GM18499 (cell line): ENCODE results near the gene ZNF823.
"Not testable (repeated sequence)": the region's sequence is repeated elsewhere in the genome, so short reads cannot be mapped to it uniquely, and the experiment has no call there.

Source experiments
- ATAC-seq: cut with Tn5 transposase; IDR thresholded peaks from one replicate; pipeline ENCODE4 v1.9.1; 2021; ENCODE audit warnings: moderate number of reproducible peaks; ENCODE audit not compliant: insufficient read depth, unreplicated experiment

ZNF823 gene

DNA sequence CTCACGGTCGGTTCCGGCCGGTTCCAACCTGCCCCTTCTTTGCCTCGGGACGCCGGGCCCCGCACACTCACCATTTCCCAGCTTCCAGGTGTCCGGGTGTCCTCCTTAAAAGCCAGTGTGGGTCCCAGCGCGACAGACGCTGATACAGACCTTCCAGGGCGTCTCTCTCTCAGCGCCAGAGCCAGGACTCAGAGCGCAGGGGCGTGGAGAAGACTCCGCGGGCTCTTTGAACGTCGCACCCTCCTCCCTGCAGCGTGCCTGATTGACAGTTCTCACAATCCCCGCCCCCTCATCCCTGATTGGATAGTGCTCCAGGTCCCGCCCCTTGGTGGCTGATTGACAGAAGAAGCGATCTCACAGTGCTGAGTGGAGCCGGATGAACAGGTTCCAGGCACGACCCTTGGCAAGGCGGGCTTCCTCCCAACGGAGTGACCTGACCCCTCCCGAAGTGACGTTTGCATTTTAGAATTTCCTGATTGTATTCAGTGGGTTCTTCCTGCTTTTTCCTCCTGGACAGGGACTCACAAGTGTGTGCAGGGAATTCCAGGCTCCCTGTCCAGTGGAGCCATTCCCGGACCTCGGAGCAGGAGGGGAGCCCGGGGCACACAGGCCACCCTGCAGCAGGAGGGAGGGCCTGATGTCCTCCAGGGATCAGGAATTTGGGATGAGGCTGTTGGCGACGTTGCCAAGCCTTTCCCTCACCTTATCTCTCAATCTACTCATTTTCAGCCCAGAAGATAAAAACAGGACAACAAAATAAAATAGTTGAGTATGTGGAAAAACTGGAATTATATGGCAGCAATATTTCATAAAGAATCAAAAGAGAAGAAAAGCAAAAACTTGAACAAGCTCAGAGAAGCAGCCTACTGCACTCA, at the start of gene ZNF823:
Gene ZNF823 (minus strand): TSS at position 201 of the 875 bp plus-strand sequence. CDS start 127 bp downstream, at position 74.
- ATAC-seq = peak; percentile 73

DNA sequence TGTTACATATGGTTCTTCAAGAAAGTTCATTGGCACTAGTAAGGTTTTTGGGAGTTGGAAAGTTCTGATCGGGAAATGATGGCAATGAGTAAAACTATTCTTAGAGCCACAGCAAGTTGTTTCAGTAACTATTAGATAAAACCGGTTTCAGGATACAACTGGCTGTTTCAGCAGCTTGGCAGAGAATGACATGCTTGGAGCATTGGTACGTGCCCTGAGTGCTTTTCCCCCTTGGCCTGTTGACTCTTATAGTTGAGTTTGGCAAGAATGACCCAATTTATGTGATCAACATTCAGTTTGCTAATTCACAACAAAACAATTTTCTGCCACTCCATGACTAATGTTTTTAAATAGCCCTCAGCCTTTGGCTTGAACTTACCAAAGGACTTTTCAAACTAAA, 48.8 kb upstream of the ZNF823 start:
- no peak for ATAC-seq

DNA sequence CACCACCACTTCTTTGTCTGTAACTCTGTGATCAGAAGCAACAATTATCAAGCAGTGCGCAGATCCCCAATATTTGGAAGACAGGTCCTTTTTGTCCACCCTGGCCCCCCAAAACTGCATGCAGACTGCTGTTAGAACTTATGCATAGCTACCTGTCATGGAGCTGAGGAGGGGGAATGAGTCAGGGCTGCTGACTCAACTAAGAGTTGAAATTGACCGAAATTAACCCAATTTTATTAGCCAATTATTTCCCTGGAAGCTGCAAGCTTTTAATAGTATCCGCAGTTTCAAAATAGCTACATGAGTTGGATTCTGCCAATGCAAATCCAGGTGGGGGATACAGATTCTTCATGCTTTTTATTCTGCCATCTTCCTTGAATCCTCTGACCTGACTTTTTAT, 45.6 kb upstream of the ZNF823 start:
- ATAC-seq = no peak

DNA sequence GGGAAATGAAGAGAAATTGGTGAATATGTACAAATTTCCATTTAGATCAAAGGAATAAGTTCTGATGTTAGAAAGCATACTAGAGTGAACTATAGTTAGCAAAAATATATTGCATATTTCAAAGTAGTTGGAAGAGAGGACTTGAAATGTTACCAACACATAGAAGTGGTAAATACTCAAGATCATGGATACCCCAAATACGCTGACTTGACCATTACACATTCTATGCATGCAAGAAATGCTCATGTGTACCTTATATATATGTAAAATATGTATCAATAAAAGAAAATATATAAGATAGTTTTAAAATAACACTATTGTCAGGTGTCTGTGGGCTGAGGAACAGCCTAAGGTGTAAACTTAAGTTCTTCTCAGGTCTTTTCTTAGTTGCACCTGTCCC, 45.0 kb upstream of the ZNF823 start:
- ATAC-seq = no peak

DNA sequence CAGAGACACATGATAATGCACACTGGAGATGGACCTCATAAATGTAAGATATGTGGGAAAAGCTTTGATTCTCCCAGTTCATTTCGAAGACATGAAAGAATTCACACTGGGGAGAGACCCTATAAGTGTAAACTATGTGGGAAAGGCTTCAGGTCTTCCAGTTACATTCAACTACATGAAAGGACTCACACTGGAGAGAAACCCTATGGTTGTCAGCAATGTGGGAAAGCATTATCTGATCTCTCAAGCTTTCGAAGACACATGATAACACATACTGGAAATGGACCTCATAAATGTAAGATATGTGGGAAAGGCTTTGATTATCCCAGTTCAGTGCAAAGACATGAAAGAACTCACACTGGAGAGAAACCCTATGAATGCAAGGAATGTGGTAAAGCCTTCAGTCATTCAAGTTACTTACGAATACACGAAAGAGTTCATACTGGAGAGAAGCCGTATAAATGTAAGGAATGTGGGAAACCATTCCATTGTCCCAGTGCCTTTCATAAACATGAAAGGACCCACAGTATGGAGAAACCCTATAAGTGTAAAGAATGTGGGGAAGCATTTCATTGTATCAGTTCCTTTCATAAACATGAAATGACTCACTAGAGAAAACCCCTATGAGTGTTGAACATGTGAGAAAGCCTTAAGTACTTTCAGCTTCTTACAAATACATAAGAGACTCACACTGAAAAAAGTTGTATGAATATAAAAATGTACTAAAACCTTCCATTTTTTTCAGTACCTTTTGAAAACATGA, 42.7 kb upstream of the ZNF823 start:
- no peak for ATAC-seq

DNA sequence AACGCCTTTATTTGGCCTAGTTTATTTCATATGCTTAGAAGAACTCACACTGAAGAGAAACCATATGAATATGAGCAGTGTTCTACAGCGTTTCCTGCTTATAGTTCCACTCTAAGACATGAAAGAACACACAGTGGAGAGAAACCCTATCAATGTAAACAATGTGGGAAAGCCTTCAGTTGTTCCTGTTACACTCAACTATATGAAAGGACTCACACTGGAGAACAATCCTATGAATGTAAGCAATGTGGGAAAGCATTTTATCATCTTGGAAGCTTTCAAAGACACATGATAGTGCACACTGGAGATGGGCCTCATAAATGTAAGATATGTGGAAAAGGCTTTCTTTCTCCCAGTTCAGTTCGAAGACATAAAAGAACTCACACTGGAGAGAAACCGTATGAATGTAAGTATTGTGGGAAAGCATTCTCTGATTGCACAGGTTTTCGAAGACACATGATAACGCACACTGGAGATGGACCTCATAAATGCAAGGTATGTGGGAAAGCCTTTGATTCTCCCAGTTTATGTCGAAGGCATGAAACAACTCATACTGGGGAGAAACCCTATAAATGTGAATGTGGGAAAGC, 41.8 kb upstream of the ZNF823 start:
- ATAC-seq = no peak

DNA sequence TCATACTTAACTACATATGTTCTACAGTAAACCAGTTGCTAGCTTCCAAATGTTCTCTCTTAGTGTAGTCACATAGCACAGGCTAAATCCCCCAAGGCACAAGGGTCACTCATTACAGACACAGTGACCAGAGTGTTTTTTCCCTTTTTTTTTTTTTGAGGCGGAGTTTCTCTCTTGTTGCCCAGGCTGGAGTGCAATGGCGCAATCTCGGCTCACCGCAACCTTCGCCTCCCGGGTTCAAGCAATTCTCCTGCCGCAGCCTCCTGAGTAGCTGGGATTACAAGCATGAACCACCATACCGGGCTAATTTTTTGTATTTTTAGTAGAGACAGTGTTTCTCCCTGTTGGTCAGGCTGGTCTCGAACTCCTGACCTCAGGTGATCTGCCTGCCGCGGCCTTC, 37.9 kb upstream of the ZNF823 start:
- not testable (repeated sequence) for ATAC-seq

DNA sequence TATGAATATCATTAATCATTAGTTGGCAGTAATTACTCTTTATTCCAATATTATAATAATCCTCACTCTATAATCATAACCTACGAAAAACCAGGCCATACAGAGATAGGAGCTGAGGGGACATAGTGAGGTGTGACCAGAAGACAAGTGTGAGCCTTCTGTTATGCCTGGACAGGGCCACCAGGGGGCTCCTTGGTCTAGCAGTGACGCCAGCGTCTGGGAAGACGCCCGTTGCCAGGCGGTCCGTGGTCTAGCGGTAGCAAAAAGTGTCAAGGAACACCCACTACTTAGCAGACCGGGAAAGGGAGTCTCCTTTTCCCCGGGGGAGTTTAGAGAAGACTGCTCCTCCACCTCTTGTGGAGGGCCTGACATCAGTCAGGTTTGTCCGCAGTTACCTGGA, 32.8 kb upstream of the ZNF823 start:
- ATAC-seq = not testable (repeated sequence)

DNA sequence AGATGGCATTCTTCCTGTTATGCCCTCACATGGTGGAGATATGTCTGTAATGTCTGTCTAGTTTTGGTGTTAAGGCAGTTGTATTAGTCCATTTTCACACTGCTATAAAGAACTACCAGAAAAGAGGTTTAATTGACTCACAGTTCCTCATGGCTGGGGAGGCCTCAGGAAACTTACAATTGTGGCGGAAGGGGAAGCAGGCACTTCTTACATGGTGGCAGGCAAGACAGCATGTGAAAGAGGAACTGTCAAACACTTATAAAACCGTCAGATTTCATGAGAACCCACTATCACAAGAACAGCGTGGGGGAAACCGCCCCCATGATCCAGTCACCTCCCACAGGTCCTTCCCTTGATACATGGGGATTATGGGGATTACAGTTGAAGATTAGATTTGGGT, 31.2 kb upstream of the ZNF823 start:
- no peak for ATAC-seq

DNA sequence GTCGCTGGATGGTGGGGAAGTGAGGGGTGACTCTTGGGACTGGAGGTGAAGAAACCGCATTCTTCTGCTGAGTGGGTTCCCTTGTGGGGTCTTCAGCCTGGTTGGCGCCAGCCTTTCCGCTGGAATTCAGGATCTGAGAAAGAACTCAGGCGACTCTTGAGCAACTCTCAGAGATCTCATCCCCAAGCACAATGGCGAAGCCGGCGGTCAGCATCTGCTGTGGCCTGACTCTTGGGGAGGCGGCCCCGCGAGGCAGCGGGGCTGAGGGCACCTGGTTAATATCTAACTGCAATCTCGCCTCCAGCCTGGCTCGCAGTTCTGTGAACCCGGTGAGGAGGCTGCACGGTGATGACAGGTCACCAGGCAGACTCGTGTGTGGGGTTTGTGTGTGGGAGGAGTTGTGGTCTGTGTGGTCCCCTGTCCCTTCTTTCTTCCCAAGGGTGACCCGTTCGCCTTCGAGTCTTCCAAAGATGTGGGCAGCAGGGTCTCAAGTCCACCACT, 28.9 kb upstream of the ZNF823 start:
- no peak for ATAC-seq

DNA sequence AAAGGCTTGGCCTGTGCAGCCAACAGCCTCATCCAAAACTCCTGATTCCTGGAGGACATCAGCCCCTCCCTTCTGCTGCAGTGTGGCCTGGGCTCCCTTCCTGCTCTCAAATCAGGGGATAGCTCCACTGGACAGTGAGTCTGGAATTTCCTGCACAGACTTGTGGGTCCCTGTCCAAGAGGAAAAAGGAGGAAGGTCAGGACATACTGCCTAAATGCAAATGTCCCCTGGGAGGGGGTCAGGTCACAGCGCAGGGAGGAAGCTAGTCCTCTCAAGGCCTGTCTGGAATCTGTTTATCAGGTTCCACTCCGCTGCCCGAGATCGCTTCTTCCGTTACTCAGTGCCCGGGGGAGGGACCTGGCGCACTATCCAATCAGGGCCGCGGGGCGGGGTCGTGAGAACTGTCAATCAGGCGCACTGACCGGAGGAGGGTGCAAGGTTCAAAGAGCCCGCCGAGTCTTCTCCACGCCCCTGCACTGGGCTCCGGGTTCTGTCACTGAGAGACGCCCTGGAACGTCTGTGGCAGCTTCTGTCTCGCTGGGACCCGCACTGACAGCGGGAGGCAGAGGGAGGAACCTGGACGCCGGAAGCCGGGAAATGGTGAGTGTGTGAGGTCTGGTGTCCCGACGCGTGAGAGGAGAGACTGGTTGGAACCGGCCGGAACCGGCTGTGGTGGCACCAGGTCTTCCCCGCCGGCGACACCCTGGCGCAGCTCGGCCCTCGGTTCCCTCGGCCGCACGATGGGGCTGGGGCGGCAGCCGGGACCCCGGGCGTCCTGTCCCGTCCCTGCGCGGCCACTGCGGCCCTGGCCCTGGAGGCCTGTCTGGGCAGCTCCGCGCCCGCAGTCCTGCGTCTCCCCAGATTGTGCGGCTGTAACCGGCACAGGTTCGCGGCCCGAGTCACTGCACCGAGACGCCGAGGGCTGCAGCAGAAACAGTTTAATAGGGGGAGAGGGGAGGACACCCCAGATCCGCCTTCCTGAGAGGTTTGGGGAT, 28.1 kb upstream of the ZNF823 start, which contains the start of gene ZNF441:
Gene ZNF441 (plus strand): TSS at position 404 of the 995 bp plus-strand sequence. CDS start 194 bp downstream, at position 598.
- no peak for ATAC-seq

DNA sequence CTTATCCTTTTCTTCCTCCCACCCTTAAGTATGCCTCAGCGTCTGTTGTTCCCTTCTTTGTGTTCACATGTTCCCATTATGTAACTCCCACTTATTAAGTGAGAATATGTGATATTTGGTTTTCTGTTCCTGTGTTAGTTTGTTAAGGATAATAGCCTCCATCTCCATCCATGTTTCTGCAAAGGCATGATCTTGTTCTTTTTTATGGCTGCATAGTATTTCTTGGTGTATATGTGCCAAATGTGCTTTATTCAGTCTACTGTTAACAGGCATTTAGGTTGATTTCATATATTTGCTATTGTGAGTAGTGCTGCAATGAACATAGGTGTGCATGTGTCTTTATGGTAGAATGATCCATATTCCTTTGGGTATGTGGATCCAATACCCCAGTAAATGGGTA, 24.9 kb upstream of the ZNF823 start:
- no peak for ATAC-seq

DNA sequence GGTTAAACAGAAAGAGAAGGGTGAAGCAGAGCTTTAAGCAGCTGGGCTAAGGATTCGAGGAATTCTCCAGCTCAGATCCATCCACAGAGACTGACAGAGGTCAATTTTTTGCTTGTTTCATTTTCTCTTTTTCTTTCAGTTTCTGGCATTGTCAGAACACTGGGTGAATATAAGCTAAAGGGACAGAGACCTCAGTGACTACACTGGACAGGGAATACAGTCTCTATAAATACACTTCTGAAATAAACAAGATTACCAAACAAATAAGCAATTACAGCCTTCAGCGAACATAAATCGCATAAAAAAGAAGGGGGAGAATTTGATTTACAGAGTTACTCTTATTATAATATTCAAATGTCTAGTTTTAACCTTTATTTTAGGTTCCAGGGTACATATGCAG, 24.4 kb upstream of the ZNF823 start:
- ATAC-seq = no peak

DNA sequence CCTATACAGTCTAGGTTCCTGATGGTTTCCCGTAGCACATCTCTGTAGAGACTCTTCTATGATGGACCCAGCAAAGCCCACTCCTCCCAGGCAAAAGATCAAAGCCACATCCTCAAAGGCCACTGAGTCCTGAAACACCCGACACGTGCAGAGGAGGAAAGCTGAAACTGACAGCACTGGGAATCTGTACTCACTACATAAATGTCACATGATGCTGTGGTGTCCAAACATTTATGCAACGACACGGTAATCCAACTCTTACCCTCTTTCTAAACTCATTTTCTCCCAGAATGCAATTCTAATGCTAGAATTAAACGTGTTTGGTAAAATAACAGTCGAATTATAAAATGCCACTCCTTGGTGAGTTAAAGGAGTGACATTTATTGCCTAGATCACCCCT, 21.1 kb upstream of the ZNF823 start:
- no peak for ATAC-seq

DNA sequence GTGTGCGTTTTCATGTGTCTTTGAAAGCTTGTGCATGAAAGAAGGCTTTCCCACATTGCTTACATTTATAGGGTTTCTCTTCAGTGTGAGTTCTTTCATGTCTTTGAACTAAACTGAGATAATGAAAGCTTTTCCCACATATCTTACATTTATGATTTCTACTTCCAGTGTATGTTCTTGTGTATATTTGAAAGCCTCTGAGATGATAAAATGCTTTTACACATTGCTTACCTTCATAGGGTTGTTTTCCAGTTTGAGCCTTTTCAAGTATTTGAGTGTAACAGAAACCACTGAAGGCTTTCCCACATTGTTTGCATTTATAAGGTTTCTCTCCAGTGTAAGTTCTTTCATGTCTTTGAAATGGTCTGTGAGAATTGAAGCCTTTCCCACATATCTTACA, 18.2 kb upstream of the ZNF823 start:
- no peak for ATAC-seq

DNA sequence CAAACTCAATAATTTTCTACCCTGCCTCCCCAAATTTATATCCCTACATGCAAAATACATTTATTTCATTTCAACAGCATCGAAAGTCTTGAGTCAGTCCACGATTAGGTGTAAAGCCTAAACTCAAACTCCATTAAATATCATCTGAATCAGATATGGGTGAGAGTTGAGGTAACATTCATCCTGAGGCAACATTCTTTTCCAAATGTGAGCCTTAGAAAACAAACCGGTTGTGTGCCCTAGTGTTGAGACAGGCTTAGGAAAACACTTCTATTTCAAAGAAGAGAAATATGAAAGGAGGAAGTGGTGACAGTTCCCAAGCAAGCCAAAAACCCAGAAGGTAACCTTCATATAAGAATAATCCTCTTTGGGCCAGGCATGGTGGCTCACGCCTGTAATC, 15.9 kb upstream of the ZNF823 start:
- ATAC-seq = no peak

DNA sequence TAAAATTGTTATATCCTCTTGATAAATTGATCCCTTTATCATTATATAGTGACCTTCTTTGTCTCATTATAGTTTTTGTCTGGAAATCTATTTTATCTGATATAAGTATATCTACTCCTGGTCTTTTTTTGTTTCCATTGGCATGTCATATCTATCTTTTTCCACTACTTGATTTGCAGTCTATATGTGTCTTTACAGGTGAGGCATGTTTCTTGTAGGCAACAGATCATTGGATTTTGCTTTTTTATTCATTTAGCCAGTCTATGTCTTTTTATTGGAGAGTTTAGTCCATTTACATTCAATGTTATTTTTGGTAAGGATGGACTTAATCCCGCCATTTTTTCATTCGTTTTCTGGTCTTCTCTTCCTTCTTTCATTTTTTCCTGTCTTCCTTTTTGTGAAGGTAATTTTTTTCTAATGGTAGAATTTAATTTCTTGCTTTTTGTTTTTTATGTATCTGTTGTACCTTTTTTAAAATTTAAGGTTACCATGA, 13.5 kb upstream of the ZNF823 start:
- ATAC-seq = no peak

DNA sequence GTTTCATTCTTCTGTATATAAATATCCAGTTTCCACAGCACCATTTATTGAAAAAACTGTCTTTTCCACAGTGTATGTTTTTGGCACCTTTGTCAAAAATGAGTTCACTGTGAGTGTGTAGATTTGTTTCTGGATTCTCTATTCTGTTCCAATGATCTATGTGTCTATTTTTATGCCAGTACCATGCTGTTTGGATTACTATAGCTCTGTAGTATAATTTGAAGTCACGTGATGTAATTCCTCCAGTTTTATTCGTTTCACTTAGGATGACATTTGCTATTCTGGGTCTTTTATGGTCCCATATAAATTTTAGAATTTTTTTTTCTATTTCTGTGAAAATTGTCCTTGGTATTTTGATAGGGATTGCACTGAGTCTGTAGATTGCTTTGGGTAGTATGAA, 11.0 kb upstream of the ZNF823 start:
- no peak for ATAC-seq

DNA sequence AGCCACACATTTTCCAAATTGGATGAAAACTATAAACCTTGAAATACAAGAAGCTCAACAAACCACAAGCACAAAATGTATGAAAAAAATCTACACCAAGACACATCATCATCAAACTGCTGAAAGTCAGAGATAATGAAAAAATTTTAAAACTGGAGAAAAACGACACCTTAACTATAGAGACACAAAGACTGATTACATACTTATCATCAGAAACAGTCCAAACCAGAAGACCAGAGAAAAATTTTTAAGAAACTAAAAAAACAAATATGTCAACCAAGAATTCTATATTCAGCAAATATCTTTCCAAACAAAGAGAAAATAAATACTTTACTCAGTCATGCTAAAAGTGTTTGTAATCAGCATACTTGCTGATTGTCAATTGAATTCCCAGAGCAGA, 8.5 kb upstream of the ZNF823 start:
- ATAC-seq = no peak

DNA sequence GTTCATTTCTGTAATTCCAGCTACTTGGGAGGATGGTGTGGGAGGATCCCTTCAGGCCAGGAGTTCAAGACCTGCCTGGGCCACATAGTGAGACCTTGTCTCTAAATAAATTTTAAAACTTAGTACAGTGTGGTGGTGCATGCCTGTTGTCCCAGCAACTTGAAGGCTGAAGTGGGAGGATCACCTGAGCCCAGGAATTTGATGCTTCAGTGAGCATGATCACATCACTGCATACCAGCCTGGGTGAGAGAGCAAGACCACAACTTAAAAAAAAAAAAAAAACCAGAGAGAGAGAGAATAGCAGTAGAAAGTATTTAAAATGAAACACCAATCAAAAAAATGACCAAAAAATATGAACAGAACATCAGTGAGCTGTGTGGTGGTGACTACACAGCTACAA, 7.1 kb upstream of the ZNF823 start:
- no peak for ATAC-seq
